HUES48 (cell line): ENCODE results near the gene WDPCP.
"Not testable (repeated sequence)": the region's sequence is repeated elsewhere in the genome, so short reads cannot be mapped to it uniquely, and the experiment has no call there.

Source experiments
- H3K27ac ChIP-seq: one replicate; pipeline ENCODE4 v1.7.0; 2013; ENCODE audit warnings: low read depth, low read length, inconsistent platforms
- H3K27me3 ChIP-seq: 2 replicates; pipeline ENCODE4 v1.6.1; 2013; ENCODE audit warnings: mild to moderate bottlenecking, low read length; ENCODE audit not compliant: control insufficient read depth, insufficient read depth
- H3K36me3 ChIP-seq: 2 replicates; pipeline ENCODE4 v1.6.1; 2013; ENCODE audit warnings: low read length; ENCODE audit not compliant: control insufficient read depth, insufficient read depth
- H3K4me1 ChIP-seq: 2 replicates; pipeline ENCODE4 v1.6.1; 2013; ENCODE audit warnings: mild to moderate bottlenecking, low read length; ENCODE audit not compliant: control insufficient read depth, insufficient read depth
- H3K4me3 ChIP-seq: 2 replicates; pipeline ENCODE4 v1.5.1; 2013; ENCODE audit warnings: mild to moderate bottlenecking, low read depth, low read length
- H3K9ac ChIP-seq: 2 replicates; pipeline ENCODE4 v1.6.1; 2013; ENCODE audit warnings: mild to moderate bottlenecking, low read depth, low read length, moderate library complexity
- H3K9me3 ChIP-seq: 2 replicates; pipeline ENCODE4 v1.6.1; 2013; ENCODE audit warnings: low read length; ENCODE audit not compliant: control insufficient read depth, insufficient read depth

WDPCP gene

GRCh38 chr2:63086687-63087086 lies 501.6 kb downstream of the WDPCP start:
- H3K4me1 ChIP-seq: no peaks in the 10 kb centered on the region

GRCh38 chr2:63081404-63081803 lies 506.9 kb downstream of the WDPCP start:
- Histone ChIP-seq H3K4me3 (no peak overlapping the region), H3K4me1 (peaks cover 4% of the 10 kb centered on the region; the same call in 1 of the 2 replicates), H3K36me3 (no peaks in the 10 kb centered on the region), H3K9ac (no peak overlapping the region), H3K27me3 (no peaks in the 10 kb centered on the region), H3K27ac (no peak overlapping the region), H3K9me3 (no peaks in the 10 kb centered on the region)

More at GRCh38 chr2:63086687-63087086, 501.6 kb downstream of the WDPCP start:
- Histone ChIP-seq H3K4me3 (no peak overlapping the region), H3K9me3 (no peaks in the 10 kb centered on the region), H3K27ac (no peak overlapping the region), H3K9ac (no peak overlapping the region), H3K27me3 (no peaks in the 10 kb centered on the region), H3K36me3 (no peaks in the 10 kb centered on the region)

DNA sequence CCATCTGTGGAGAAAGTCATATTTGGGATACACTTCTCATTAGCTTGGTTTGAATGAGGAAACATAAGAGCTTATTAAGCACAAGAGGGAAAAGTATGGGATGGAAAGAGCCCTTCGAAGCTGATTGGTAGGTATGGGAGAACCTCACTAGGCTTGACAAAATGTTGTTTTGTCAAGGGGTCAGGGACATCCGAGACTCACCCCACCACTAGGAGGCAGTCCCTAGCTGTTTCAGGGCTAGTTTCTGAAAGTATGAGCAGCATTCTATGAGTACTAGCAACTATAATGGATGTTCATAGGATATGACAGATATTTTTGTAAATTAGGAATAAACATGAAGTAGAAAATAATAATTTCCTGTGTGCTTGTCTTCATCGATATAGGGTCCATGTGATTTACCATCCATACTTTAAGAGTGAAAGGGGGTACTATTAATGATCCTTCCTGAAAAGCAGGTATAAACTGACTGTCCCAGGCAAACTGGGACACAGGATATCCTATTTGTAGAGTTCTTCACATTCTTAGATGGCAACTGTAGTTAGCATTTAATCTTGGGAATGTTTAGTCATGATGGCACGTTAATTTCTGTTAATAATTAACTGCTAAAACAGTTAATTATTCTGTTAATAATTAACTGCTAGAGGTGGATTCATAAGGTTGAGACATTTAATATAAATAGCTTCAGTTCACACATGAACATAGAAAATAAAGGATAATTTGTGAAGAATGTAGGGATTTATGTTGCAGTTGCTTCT lies 509.2 kb downstream of the WDPCP start:
- no peak overlapping the region for H3K27ac ChIP-seq
- H3K9ac ChIP-seq: no peak overlapping the region
- H3K4me3 ChIP-seq: no peak overlapping the region
- H3K9me3 ChIP-seq: no peaks in the 10 kb centered on the region
- peaks cover 4% of the 10 kb centered on the region; the same call in 1 of the 2 replicates for H3K4me1 ChIP-seq
- H3K27me3 ChIP-seq: no peaks in the 10 kb centered on the region
- H3K36me3 ChIP-seq: no peaks in the 10 kb centered on the region

DNA sequence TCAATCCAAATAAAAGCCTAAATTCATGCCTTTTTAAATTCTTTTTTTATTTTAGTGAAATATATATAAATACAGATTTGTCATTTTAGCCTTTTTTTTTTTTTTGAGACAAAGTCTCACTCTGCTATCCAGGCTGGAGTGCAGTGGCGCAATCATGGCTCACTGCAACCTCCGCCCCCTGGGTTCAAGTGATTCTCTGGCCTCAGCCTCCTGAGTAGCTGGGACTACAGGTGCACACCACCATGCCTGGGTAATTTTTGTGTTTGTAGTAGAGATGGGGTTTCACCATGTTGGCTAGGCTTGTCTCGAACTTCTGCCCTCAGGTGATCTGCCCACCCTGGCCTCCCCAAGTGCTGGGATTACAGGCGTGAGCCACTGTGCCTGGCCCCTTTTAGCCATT lies 513.9 kb downstream of the WDPCP start:
- not testable (repeated sequence) for H3K27ac ChIP-seq, H3K4me3 ChIP-seq, H3K27me3 ChIP-seq, H3K9me3 ChIP-seq, H3K36me3 ChIP-seq, H3K9ac ChIP-seq, H3K4me1 ChIP-seq

- no peaks in the 10 kb centered on the region for H3K9me3 ChIP-seq
- no peak overlapping the region for H3K9ac ChIP-seq
- H3K27me3 ChIP-seq: no peaks in the 10 kb centered on the region
- no peaks in the 10 kb centered on the region for H3K36me3 ChIP-seq
- no peak overlapping the region for H3K4me3 ChIP-seq
- H3K27ac ChIP-seq: no peak overlapping the region
- no peaks in the 10 kb centered on the region for H3K4me1 ChIP-seq
Measured at GRCh38 chr2:63073994-63074393, 514.3 kb downstream of the WDPCP start.

GRCh38 chr2:63071664-63072063 lies 516.6 kb downstream of the WDPCP start:
- no peaks in the 10 kb centered on the region for H3K4me1 ChIP-seq
- H3K36me3 ChIP-seq: no peaks in the 10 kb centered on the region
- H3K4me3 ChIP-seq: no peak overlapping the region
- H3K9ac ChIP-seq: no peak overlapping the region
- H3K27ac ChIP-seq: no peak overlapping the region
- no peaks in the 10 kb centered on the region for H3K9me3 ChIP-seq
- peaks cover under 1% of the 10 kb centered on the region; the same call in 1 of the 2 replicates for H3K27me3 ChIP-seq
